NCI-H1048 (cell line): ENCODE results near the gene TUBGCP5.
"Not testable (repeated sequence)": the region's sequence is repeated elsewhere in the genome, so short reads cannot be mapped to it uniquely, and the experiment has no call there.

Experiments
- DNase-seq: peaks from one replicate; lab custom pipeline; 2025; lab: John Stamatoyannopoulos, UW

Gene TUBGCP5

GRCh38 chr15:23041736-23042135, 2.4 kb upstream of the TUBGCP5 start:
- not testable (repeated sequence) for DNase-seq

- no peak for DNase-seq
These were observed 530 bp upstream of the TUBGCP5 start for GRCh38 chr15:23039917-23040281.

GRCh38 chr15:23038726-23039142, 635 bp downstream of the TUBGCP5 start:
- DNase-seq, result no peak

- DNase-seq, result peak; percentile 30
These were observed 3.3 kb downstream of the TUBGCP5 start for GRCh38 chr15:23035964-23036566.

- DNase-seq, result no peak
These were observed 5.4 kb downstream of the TUBGCP5 start for GRCh38 chr15:23033979-23034378.

GRCh38 chr15:23026218-23026617, 13.2 kb downstream of the TUBGCP5 start:
- no peak for DNase-seq

- DNase-seq, result no peak
These were observed 17.2 kb downstream of the TUBGCP5 start for GRCh38 chr15:23022156-23022555.

- DNase-seq, result no peak
These were observed 24.9 kb downstream of the TUBGCP5 start for GRCh38 chr15:23014394-23015000.

- no peak for DNase-seq
These were observed 25.7 kb downstream of the TUBGCP5 start for GRCh38 chr15:23013681-23014080.

GRCh38 chr15:23012616-23013015, 26.8 kb downstream of the TUBGCP5 start:
- DNase-seq, result not testable (repeated sequence)

- DNase-seq, result no peak
These were observed 35.6 kb downstream of the TUBGCP5 start for GRCh38 chr15:23003736-23004135.

- DNase-seq, result no peak
These were observed 36.4 kb downstream of the TUBGCP5 start for GRCh38 chr15:23002920-23003319.

GRCh38 chr15:22995795-22996194, 43.6 kb downstream of the TUBGCP5 start:
- no peak for DNase-seq

- no peak for DNase-seq
These were observed 47.4 kb downstream of the TUBGCP5 start for GRCh38 chr15:22992024-22992326.

GRCh38 chr15:22989576-22990477, 49.5 kb downstream of the TUBGCP5 start:
- no peak for DNase-seq

GRCh38 chr15:22988811-22989210, 50.6 kb downstream of the TUBGCP5 start:
- DNase-seq, result no peak

GRCh38 chr15:22981931-22982330, 57.4 kb downstream of the TUBGCP5 start:
- not testable (repeated sequence) for DNase-seq

GRCh38 chr15:22981051-22981840, 58.1 kb downstream of the TUBGCP5 start:
- no peak for DNase-seq

GRCh38 chr15:22980189-22981050, 58.9 kb downstream of the TUBGCP5 start, which contains the start of gene CYFIP1:
Gene CYFIP1, minus strand, starts transcription at chr15:22980368. Its CDS starts 33,083 bp downstream, at chr15:22947285.
- peak; percentile 38 for DNase-seq

- DNase-seq, result no peak
These were observed 59.9 kb downstream of the TUBGCP5 start for GRCh38 chr15:22979238-22980188.
